Natural killer cell (primary cell): ENCODE measurements around the gene SSH2. TPM values are rescaled to one million over a fixed set of nuclear protein-coding genes. Genes with fewer than 3 reads are reported as not detected.

ENCODE experiments used
- ATAC-seq, 3 donors: fragments of 150-1000 bp in 2 of 3; fragments of 200-7000 bp in 1 of 3; cut with Tn5 transposase; 1 replicate in 1 of 3; 2 replicates in 2 of 3; pipeline ENCODE4 v1.10.0; 2021; ENCODE audit warnings: mild to moderate bottlenecking in 2 of 3, moderate library complexity in 2 of 3
- DNase-seq, 2 donors: peaks; one replicate each; pipeline versions ENCODE4 v3.0.0 to v3.0.0-alpha.2; 2013 to 2021; ENCODE audit warnings: mixed read lengths in 1 of 2
- H3K27ac ChIP-seq: one replicate; pipeline ENCODE4 v1.5.1; 2013; ENCODE audit warnings: mild to moderate bottlenecking, low read length
- H3K27me3 ChIP-seq: one replicate; pipeline ENCODE4 v1.6.1; 2013; ENCODE audit warnings: low read length; ENCODE audit not compliant: control insufficient read depth, insufficient read depth
- H3K36me3 ChIP-seq: one replicate; pipeline ENCODE4 v1.6.1; 2013; ENCODE audit warnings: low read length; ENCODE audit not compliant: control insufficient read depth, insufficient read depth
- H3K4me1 ChIP-seq: one replicate; pipeline ENCODE4 v1.6.1; 2013; ENCODE audit warnings: low read length; ENCODE audit not compliant: control insufficient read depth, insufficient read depth
- H3K4me3 ChIP-seq: one replicate; pipeline ENCODE4 v1.5.1; 2013; ENCODE audit warnings: low read length
- H3K9me3 ChIP-seq: one replicate; pipeline ENCODE4 v1.6.1; 2013; ENCODE audit warnings: low read length; ENCODE audit not compliant: control insufficient read depth, insufficient read depth
- H3K27ac Mint-ChIP-seq, 2 donors: one replicate each; pipeline ENCODE4 v1.8.0; 2022; ENCODE audit warnings: mild to moderate bottlenecking in 2 of 2, mixed read lengths in 2 of 2, moderate library complexity in 1 of 2
- H3K27me3 Mint-ChIP-seq, 2 donors: one replicate each; pipeline ENCODE4 v1.8.0; 2022; ENCODE audit warnings: low read depth in 2 of 2, mixed read lengths in 2 of 2
- H3K36me3 Mint-ChIP-seq: one replicate; pipeline ENCODE4 v1.8.0; 2022; ENCODE audit warnings: mixed read lengths
- H3K4me1 Mint-ChIP-seq, 2 donors: one replicate each; pipeline ENCODE4 v1.8.0; 2022; ENCODE audit warnings: mixed read lengths in 2 of 2
- H3K4me3 Mint-ChIP-seq: one replicate; pipeline ENCODE4 v1.8.0; 2022; ENCODE audit warnings: mild to moderate bottlenecking, moderate library complexity, mixed read lengths
- H3K9me3 Mint-ChIP-seq, 2 donors: one replicate each; pipeline ENCODE4 v1.8.0; 2022; ENCODE audit warnings: mixed read lengths in 2 of 2
- CTCF ChIP-seq: fragments of 200-600 bp; IDR thresholded peaks from one replicate; pipeline ENCODE4 v1.8.0; 2022; ENCODE audit warnings: antibody characterized with exemption
- WGBS: methylation state at CpG from one replicate; pipeline ENCODE4 v1.1.7; 2013; ENCODE audit warnings: missing lambda C conversion rate; ENCODE audit not compliant: insufficient coverage; 5-methylcytosine and 5-hydroxymethylcytosine counted together
- intact Hi-C: fragments of 100-400 bp; cut with micrococcal nuclease; formaldehyde crosslinking; loops from one replicate; pipeline ENCODE4 v1.14.2; 2022
- total RNA-seq, 4 donors: library from RNA; stranded (reverse); fragments of 120-200 nt in 1 of 4; gene quantifications; one replicate each; pipeline versions ENCODE4 v1.2.3 to v1.2.4, GENCODE V29; 2013 to 2022

SSH2 gene
- total RNA-seq, 3 donors from 2014 or later (not counting 1 experiment from before 2014, with no cell fraction given): 124 to 166 (median 144) TPM

- TF ChIP-seq CTCF: no peak
- Mint-ChIP-seq H3K36me3 (no peaks in the 10 kb centered on the region), H3K4me1 (peaks cover 79 to 80% of the 10 kb centered on the region in 2 donors), H3K9me3 (no peaks in the 10 kb centered on the region), H3K27ac (peak overlapping the region; percentile 71 to 83), H3K27me3 (no peaks in the 10 kb centered on the region), H3K4me3 (peak overlapping the region; percentile 9)
- no peak for DNase-seq
- Histone ChIP-seq H3K36me3 (peaks cover 7% of the 10 kb centered on the region), H3K27me3 (no peaks in the 10 kb centered on the region), H3K9me3 (no peaks in the 10 kb centered on the region), H3K4me1 (peaks cover 23% of the 10 kb centered on the region), H3K4me3 (no peak overlapping the region), H3K27ac (no peak overlapping the region)
- ATAC-seq: no peak
- WGBS: 92% methylated on average over 8 of the region's 10 CpGs
- intact Hi-C loops: loop anchor here (5.0 kb wide), 1 partner anchor 37 kb away; no protein-coding TSS in a partner anchor
Measured at GRCh38 chr17:29744121-29744520, 185.9 kb downstream of the SSH2 start.

- Histone ChIP-seq H3K27me3 (no peaks in the 10 kb centered on the region), H3K36me3 (peaks cover 7% of the 10 kb centered on the region), H3K9me3 (no peaks in the 10 kb centered on the region), H3K4me3 (no peak overlapping the region), H3K27ac (no peak overlapping the region), H3K4me1 (peaks cover 23% of the 10 kb centered on the region)
- ATAC-seq (no peak), DNase-seq (no peak)
- H3K27me3 Mint-ChIP-seq: no peaks in the 10 kb centered on the region
- 74% methylated on average over 2 of the region's 3 CpGs for WGBS
- peaks cover 60 to 64% of the 10 kb centered on the region in 2 donors for H3K4me1 Mint-ChIP-seq
- intact Hi-C loops: loop anchor here (5.0 kb wide), 1 partner anchor 35 kb away; no protein-coding TSS in a partner anchor
- no peak for TF ChIP-seq CTCF
- peak overlapping the region; percentile 9 for H3K4me3 Mint-ChIP-seq
- no peaks in the 10 kb centered on the region for H3K36me3 Mint-ChIP-seq
- H3K9me3 Mint-ChIP-seq: no peaks in the 10 kb centered on the region
- peak overlapping the region; percentile 56 to 76 for H3K27ac Mint-ChIP-seq
Measured at GRCh38 chr17:29742210-29742513, 187.9 kb downstream of the SSH2 start.

GRCh38 chr17:29740017-29740416, 190.0 kb downstream of the SSH2 start:
- no peaks in the 10 kb centered on the region for H3K36me3 Mint-ChIP-seq
- TF ChIP-seq CTCF: no peak
- Histone ChIP-seq H3K36me3 (peaks cover 8% of the 10 kb centered on the region), H3K9me3 (no peaks in the 10 kb centered on the region), H3K27me3 (no peaks in the 10 kb centered on the region), H3K4me3 (no peak overlapping the region), H3K27ac (peak overlapping the region; percentile 0), H3K4me1 (peaks cover 19% of the 10 kb centered on the region)
- intact Hi-C loops: loop anchor here (5.0 kb wide), 1 partner anchor 33 kb away; no protein-coding TSS in a partner anchor
- WGBS: 83% methylated on average over 4 of the region's 4 CpGs
- no peaks in the 10 kb centered on the region for H3K27me3 Mint-ChIP-seq
- no peaks in the 10 kb centered on the region for H3K9me3 Mint-ChIP-seq
- H3K27ac Mint-ChIP-seq: peak overlapping the region; percentile 56 to 78
- DNase-seq (peak in 1 of 2 donors; percentile 38), ATAC-seq (peak in 1 of 3 donors; percentile 43)
- H3K4me3 Mint-ChIP-seq: no peak overlapping the region
- H3K4me1 Mint-ChIP-seq: peaks cover 40 to 42% of the 10 kb centered on the region in 2 donors

GRCh38 chr17:29734640-29735039, 195.4 kb downstream of the SSH2 start:
- no peak for ATAC-seq
- Histone ChIP-seq H3K27me3 (no peaks in the 10 kb centered on the region), H3K27ac (no peak overlapping the region), H3K36me3 (peaks cover 22% of the 10 kb centered on the region), H3K4me1 (peaks cover 5% of the 10 kb centered on the region), H3K4me3 (no peak overlapping the region), H3K9me3 (no peaks in the 10 kb centered on the region)
- intact Hi-C loops: no loop called here
- no peak for DNase-seq
- H3K4me3 Mint-ChIP-seq: no peak overlapping the region
- H3K9me3 Mint-ChIP-seq: no peaks in the 10 kb centered on the region
- peaks cover 2% of the 10 kb centered on the region for H3K36me3 Mint-ChIP-seq
- no peaks in the 10 kb centered on the region for H3K27me3 Mint-ChIP-seq
- peaks cover 33 to 38% of the 10 kb centered on the region in 2 donors for H3K4me1 Mint-ChIP-seq
- no peak for TF ChIP-seq CTCF
- peak overlapping the region; percentile 50 to 72 for H3K27ac Mint-ChIP-seq
